HEK293T (cell line): ENCODE results near the gene SGK2.

Experiments used
- CTCF ChIA-PET: fragments of 350-600 bp; formaldehyde crosslinking; extraction: SDS; loops from one replicate; lab custom pipeline; 2021; ENCODE audit warnings: antibody characterized with exemption, inconsistent platforms; lab: Yijun Ruan, JAX
- POLR2A ChIA-PET: fragments of 350-600 bp; formaldehyde crosslinking; extraction: SDS; loops from one replicate; lab custom pipeline; 2020; ENCODE audit warnings: antibody characterized with exemption, inconsistent platforms; lab: Yijun Ruan, JAX
- DNase-seq: peaks from one replicate; pipeline ENCODE4 v3.0.0; 2012; ENCODE audit warnings: mixed read lengths; ENCODE audit errors: extremely low spot score
- ARNT ChIP-seq: fragments of 450-650 bp; IDR thresholded peaks from 2 replicates; pipeline ENCODE4 v1.6.1; 2017; ENCODE audit warnings: mild to moderate bottlenecking
- BHLHE40 ChIP-seq: fragments of 450-650 bp; IDR thresholded peaks from 2 replicates; pipeline ENCODE4 v1.6.1; 2016; ENCODE audit warnings: mild to moderate bottlenecking, moderate library complexity, borderline replicate concordance
- CTBP1 ChIP-seq: fragments of 450-650 bp; IDR thresholded peaks from 2 replicates; pipeline ENCODE4 v1.6.1; 2016; ENCODE audit warnings: borderline replicate concordance
- ELF4 ChIP-seq: fragments of 450-650 bp; IDR thresholded peaks from 2 replicates; pipeline ENCODE4 v1.6.1; 2017; ENCODE audit warnings: antibody characterized with exemption
- FOXA1 ChIP-seq: fragments of 450-650 bp; IDR thresholded peaks from 2 replicates; pipeline ENCODE4 v1.6.1; 2016; ENCODE audit warnings: mild to moderate bottlenecking
- FOXK2 ChIP-seq: fragments of 450-650 bp; IDR thresholded peaks from 2 replicates; pipeline ENCODE4 v1.6.1; 2016; ENCODE audit warnings: mild to moderate bottlenecking
- FOXM1 ChIP-seq: fragments of 450-650 bp; IDR thresholded peaks from 2 replicates; pipeline ENCODE4 v1.6.1; 2017; ENCODE audit warnings: mild to moderate bottlenecking, borderline replicate concordance
- HDGF ChIP-seq: fragments of 450-650 bp; IDR thresholded peaks from 2 replicates; pipeline ENCODE4 v1.6.1; 2017; ENCODE audit warnings: antibody characterized with exemption, borderline replicate concordance
- L3MBTL2 ChIP-seq: fragments of 450-650 bp; conservative IDR thresholded peaks from 2 replicates; pipeline ENCODE4 v1.6.1; 2016; ENCODE audit warnings: mild to moderate bottlenecking
- LEF1 ChIP-seq: fragments of 450-650 bp; IDR thresholded peaks from 2 replicates; pipeline ENCODE4 v1.6.1; 2017; ENCODE audit warnings: mild to moderate bottlenecking, borderline replicate concordance
- NFRKB ChIP-seq: fragments of 450-650 bp; IDR thresholded peaks from 2 replicates; pipeline ENCODE4 v1.6.1; 2016; ENCODE audit warnings: mild to moderate bottlenecking, moderate library complexity
- SP1 ChIP-seq: fragments of 450-650 bp; IDR thresholded peaks from 2 replicates; pipeline ENCODE4 v1.6.1; 2017
- SUZ12 ChIP-seq: fragments of 450-650 bp; IDR thresholded peaks from 2 replicates; pipeline ENCODE4 v1.6.1; 2016; ENCODE audit warnings: mild to moderate bottlenecking
- TARDBP ChIP-seq: fragments of 450-650 bp; IDR thresholded peaks from 2 replicates; pipeline ENCODE4 v1.6.1; 2016
- ZNF384 ChIP-seq: fragments of 450-650 bp; IDR thresholded peaks from 2 replicates; pipeline ENCODE4 v1.6.1; 2016
- TF ChIP-seq, protein P1 (sequence below): fragments of 450-650 bp; IDR thresholded peaks from 2 replicates; pipeline ENCODE4 v1.6.1; 2016

SGK2 gene

DNA sequence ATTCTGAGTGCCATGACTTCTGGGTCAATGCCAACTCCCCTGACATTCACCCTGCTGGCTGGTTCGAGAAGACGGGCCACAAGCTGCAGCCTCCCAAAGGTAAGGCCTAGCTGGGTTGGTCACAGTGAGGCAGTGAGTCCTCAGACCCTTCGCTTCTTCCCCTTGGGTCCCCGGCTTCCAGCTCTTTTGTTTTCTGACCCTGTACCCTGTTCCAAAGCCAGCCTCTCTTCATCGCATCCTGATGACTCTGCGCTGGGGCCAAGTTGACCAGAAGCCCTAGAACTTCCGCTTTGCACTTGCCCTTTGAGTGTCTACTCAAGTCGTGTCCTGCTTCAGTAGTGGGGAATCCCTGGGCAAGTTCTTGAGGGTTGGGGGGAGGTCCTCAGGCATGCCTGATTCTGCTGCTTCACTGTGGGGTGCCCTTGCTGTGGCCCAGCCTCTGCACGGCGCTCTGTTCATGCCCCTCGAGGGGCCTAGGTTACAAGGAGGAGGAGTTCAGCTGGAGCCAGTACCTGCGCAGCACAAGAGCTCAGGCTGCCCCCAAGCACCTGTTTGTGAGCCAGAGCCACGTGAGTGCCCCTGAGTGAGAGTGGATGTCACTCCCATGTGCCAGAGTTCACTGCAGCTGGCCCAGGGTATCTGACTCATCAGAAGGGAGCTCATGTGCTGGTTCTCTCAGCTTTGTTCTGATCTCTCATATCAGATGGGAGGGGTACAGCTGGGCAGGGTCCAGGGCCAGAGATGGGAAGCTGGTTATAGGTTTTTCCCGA, 28.3 kb upstream of the SGK2 start:
- ChIA-PET POLR2A (interaction anchor here (1.1 kb wide), 1 partner anchor 73 kb away, joined by 3 read pairs; no protein-coding TSS in a partner anchor), CTCF (interaction anchor here (0.8 to 1.0 kb wide), 2 partner anchors 8 to 9 kb away, joined by 3 read pairs; no protein-coding TSS in a partner anchor)
- DNase-seq: no peak
- no peak for TF ChIP-seq LEF1

DNA sequence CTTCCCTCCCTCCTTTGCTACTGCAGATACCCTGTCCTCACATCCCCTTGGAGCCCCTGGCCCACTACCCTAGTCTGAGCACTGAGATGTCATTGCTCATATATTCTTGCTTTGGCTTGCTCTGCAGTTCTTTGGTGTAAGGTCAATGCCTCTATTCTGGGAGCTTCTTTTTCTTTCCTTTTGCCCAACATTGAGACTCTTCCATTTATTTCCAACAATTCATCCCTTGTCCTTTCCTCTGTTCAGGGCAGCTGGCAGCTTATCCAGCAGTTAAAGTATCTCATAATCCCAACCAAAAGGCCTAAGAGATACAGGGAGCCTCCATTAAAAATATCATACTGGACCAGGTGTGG, 27.8 kb upstream of the SGK2 start:
- POLR2A ChIA-PET: no interaction called here
- DNase-seq: no peak
- CTCF ChIA-PET: interaction anchor here (1.0 kb wide), 1 partner anchor 8 kb away, joined by 3 read pairs; no protein-coding TSS in a partner anchor
- TF ChIP-seq ARNT (no peak), FOXK2 (no peak), BHLHE40 (no peak), HDGF (no peak), SUZ12 (no peak), L3MBTL2 (no peak), CTBP1 (no peak), SP1 (no peak), FOXM1 (no peak), NFRKB (no peak), ZNF384 (no peak), LEF1 (no peak), TARDBP (no peak), FOXA1 (no peak), ELF4 (no peak)
- TF ChIP-seq, protein P1, sequence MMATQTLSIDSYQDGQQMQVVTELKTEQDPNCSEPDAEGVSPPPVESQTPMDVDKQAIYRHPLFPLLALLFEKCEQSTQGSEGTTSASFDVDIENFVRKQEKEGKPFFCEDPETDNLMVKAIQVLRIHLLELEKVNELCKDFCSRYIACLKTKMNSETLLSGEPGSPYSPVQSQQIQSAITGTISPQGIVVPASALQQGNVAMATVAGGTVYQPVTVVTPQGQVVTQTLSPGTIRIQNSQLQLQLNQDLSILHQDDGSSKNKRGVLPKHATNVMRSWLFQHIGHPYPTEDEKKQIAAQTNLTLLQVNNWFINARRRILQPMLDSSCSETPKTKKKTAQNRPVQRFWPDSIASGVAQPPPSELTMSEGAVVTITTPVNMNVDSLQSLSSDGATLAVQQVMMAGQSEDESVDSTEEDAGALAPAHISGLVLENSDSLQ: no peak

DNA sequence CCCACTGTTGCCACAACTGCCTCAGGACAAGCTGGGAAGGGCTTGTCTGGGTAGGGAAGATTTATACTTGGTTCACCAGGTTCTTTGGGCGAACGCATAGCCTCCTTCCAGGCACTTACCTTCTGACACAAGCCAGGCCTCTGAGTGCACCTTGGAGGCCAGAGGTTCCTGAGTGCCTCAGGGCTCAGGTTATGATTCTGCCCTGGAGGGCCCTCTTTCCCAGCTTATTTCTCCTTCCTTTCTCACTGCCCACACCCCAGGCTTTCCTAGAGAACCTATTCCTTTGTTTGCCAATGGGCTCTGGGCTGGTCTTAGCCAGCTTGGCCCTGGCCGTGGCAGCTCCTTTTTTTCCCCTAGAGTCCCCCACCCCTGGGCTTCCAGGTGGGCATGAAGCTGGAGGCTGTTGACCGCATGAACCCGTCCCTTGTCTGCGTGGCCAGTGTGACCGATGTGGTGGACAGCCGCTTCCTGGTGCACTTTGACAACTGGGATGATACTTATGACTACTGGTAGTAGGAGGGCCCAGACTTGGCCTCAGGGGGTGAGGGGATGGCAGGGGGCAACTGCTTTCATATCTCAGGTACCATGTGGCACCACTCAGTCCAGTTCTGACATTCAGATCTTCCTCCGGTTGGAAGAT, 26.3 kb upstream of the SGK2 start:
- DNase-seq: no peak
- CTCF ChIA-PET: no interaction called here
- TF ChIP-seq NFRKB (no peak), SP1 (no peak), FOXA1 (no peak), LEF1 (no peak), L3MBTL2 (no peak), SUZ12 (no peak), HDGF (no peak)
- POLR2A ChIA-PET: no interaction called here

DNA sequence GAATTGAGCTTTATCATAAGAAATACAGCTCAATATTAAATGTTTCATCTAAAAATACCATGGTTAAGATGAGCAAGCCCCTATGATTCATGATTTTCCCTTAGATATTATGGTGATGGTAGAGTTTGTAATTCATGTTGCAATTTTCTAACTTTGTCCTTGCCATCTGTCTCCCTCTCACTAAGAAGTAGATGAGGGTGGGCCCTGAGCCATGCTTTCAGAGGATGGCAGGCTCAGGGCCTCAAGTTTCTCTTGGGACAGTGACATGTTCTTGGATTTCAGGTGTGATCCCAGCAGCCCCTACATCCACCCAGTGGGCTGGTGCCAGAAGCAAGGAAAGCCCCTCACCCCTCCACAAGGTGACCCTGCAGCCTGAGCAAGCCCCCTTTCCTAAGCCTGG, 25.8 kb upstream of the SGK2 start:
- no peak for DNase-seq
- no peak for TF ChIP-seq SP1
- no peak for TF ChIP-seq CTBP1
- TF ChIP-seq TARDBP: no peak
- TF ChIP-seq ELF4: no peak
- no peak for TF ChIP-seq SUZ12
- no peak for TF ChIP-seq ZNF384
- TF ChIP-seq NFRKB: no peak
- POLR2A ChIA-PET: no interaction called here
- CTCF ChIA-PET: no interaction called here

DNA sequence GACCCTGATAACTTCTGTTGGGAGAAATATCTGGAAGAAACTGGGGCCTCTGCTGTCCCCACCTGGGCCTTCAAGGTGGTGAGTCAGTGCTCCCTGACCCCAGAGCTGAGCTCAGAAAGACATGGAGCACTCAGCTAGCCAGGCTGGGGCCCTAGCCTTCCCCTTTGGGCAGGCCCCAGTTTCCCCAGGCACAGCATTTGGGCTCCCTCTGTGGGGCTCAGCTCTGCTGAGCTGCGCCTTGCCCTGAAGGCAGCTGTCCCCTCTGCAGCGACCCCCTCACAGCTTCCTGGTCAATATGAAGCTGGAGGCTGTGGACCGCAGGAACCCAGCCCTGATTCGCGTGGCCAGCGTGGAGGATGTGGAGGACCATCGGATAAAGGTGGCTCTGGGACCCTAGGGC, 24.8 kb upstream of the SGK2 start:
- ChIA-PET CTCF (no interaction called here), POLR2A (no interaction called here)
- DNase-seq: no peak
- TF ChIP-seq FOXA1 (no peak), ARNT (no peak), NFRKB (no peak), CTBP1 (no peak), TARDBP (no peak), SUZ12 (no peak), HDGF (no peak), BHLHE40 (no peak)

DNA sequence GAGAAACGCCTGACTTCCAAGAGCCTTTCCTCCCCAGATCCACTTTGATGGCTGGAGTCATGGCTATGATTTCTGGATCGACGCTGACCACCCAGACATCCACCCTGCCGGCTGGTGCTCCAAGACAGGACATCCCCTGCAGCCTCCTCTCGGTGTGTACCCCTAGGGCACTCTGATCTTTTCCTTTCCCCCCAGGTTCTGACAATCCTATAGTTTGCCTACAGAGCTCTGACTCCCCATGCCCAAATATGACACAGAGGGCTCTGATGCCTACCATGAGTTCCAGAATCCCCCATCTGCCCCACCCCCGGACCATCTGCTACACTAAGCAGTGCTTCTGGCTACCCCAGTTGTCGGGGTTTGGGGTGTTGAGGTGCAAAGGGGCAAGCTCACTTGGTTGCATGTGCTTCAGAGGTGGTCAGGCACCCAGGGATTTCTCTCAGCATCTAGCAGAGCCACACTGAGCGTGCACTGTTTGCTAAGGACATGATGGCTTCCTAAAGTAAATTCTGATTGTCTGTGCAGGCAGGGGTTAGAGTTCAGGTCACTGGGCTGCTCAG, 24.0 kb upstream of the SGK2 start:
- ChIA-PET CTCF (no interaction called here), POLR2A (no interaction called here)
- DNase-seq: no peak
- no peak for TF ChIP-seq CTBP1

DNA sequence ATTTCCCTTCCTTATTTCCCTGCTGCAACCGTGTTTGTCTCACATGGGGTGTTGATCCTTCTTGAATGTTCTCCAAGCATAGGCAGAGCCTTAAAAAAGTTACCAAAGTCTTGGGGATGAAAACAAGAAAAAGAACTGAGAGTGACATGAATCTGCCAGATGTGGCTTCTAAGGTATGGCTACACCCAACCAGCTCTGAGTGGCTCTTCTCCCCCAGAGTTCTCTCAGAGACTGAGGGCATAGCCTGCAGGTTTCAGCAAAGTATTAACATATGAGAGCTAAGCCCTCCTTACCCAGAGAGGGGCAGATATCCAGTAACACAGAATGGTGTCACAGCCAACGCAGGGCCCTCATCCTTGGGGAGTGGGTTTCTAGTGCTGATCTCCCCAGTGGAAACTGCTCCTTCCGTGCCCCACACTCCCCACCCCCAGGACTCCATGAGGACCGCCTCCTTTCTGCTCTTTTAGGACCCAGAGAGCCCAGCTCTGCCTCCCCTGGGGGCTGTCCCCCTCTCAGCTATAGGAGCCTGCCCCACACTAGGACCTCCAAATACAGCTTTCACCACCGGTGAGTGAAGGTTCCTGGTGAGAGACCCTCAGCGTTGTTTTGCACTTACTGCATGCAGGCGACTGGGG, 23.3 kb upstream of the SGK2 start:
- DNase-seq: no peak
- TF ChIP-seq L3MBTL2 (no peak), SP1 (no peak), HDGF (no peak), NFRKB (no peak), LEF1 (no peak)
- POLR2A ChIA-PET: no interaction called here
- CTCF ChIA-PET: no interaction called here
